Thyroid gland (tissue), 4 donors: Measurements from ENCODE around the gene ST14.

ENCODE experiments used
- CTCF ChIP-seq, 6 experiments: fragments of 200-600 bp in 3 of 6; fragments of 450-650 bp in 3 of 6; sonication (generic) in 3 of 6; IDR thresholded peaks; one replicate each; pipeline ENCODE4 v1.5.1; 2016 to 2019; ENCODE audit warnings: antibody characterized with exemption in 6 of 6, mild to moderate bottlenecking in 2 of 6, inconsistent platforms in 1 of 6, moderate library complexity in 1 of 6
- POLR2A ChIP-seq, 2 donors: fragments of 450-650 bp; IDR thresholded peaks; one replicate each; pipeline ENCODE4 v1.6.1; 2017; ENCODE audit warnings: antibody characterized with exemption in 2 of 2, mild to moderate bottlenecking in 2 of 2, moderate library complexity in 1 of 2

GRCh38 chr11:130122141-130122575 is 37.4 kb upstream of the ST14 start:
- no peak for TF ChIP-seq CTCF (IDR thresholded peaks at IDR 0.05)
- no peak for TF ChIP-seq POLR2A (IDR thresholded peaks at IDR 0.05)
